IPS-18a (cell line): ENCODE results near the gene TMEM235.

Experiments
- H3K27ac ChIP-seq: one replicate; pipeline ENCODE4 v1.5.1; 2013; ENCODE audit warnings: low read length
- H3K27me3 ChIP-seq: one replicate; pipeline ENCODE4 v1.6.1; 2013; ENCODE audit warnings: mild to moderate bottlenecking, low read length; ENCODE audit not compliant: control insufficient read depth, insufficient read depth
- H3K36me3 ChIP-seq: one replicate; pipeline ENCODE4 v1.6.1; 2013; ENCODE audit warnings: low read depth, low read length; ENCODE audit not compliant: control insufficient read depth
- H3K4me1 ChIP-seq: one replicate; pipeline ENCODE4 v1.6.1; 2013; ENCODE audit warnings: low read depth, low read length; ENCODE audit not compliant: control insufficient read depth
- H3K4me3 ChIP-seq: one replicate; pipeline ENCODE4 v1.5.1; 2013; ENCODE audit warnings: low read length
- H3K9ac ChIP-seq: one replicate; pipeline ENCODE4 v1.6.1; 2013; ENCODE audit warnings: mild to moderate bottlenecking, low read length, moderate library complexity
- H3K9me3 ChIP-seq: one replicate; pipeline ENCODE4 v1.6.1; 2013; ENCODE audit warnings: low read depth, low read length; ENCODE audit not compliant: control insufficient read depth

TMEM235 gene

GRCh38 chr17:78289004-78289403 lies 57.6 kb downstream of the TMEM235 start:
- H3K4me3 ChIP-seq = no peak overlapping the region
- H3K27me3 ChIP-seq = no peaks in the 10 kb centered on the region
- H3K4me1 ChIP-seq = peaks cover 4% of the 10 kb centered on the region
- H3K27ac ChIP-seq = no peak overlapping the region
- no peaks in the 10 kb centered on the region for H3K9me3 ChIP-seq
- no peak overlapping the region for H3K9ac ChIP-seq
- H3K36me3 ChIP-seq = no peaks in the 10 kb centered on the region

- Histone ChIP-seq H3K27me3 (no peaks in the 10 kb centered on the region), H3K27ac (no peak overlapping the region), H3K4me1 (peaks cover 4% of the 10 kb centered on the region), H3K4me3 (no peak overlapping the region), H3K9me3 (no peaks in the 10 kb centered on the region), H3K36me3 (no peaks in the 10 kb centered on the region), H3K9ac (no peak overlapping the region)
Measured at GRCh38 chr17:78289802-78290363, 58.5 kb downstream of the TMEM235 start.
